Right lobe of liver (tissue), 6 donors: ENCODE results near the gene HTRA3. TPM values are rescaled to one million over a fixed set of nuclear protein-coding genes. Genes with fewer than 3 reads are reported as not detected.
A peak's percentile ranks its signal among the peaks of the same experiment; 100 is the strongest.

Experiments
- ATAC-seq, 4 donors: fragments of 200-7000 bp; cut with Tn5 transposase; one replicate each; pipeline ENCODE4 v1.9.1; 2020; ENCODE audit warnings: mild to moderate bottlenecking in 4 of 4, moderate library complexity in 4 of 4
- DNase-seq, 3 donors: peaks; one replicate each; pipeline ENCODE4 v3.0.0-alpha.2; 2020
- H3K27ac ChIP-seq, 3 donors: fragments of 200-600 bp; one replicate each; pipeline ENCODE4 v1.8.0; 2022
- H3K27me3 ChIP-seq, 2 donors: fragments of 200-600 bp; one replicate each; pipeline ENCODE4 v1.8.0; 2022
- H3K36me3 ChIP-seq, 4 donors: fragments of 200-600 bp; sonication (generic) in 1 of 4; one replicate each; pipeline versions ENCODE4 v1.5.1 to v1.8.0; 2017 to 2022; ENCODE audit warnings: control low read depth in 1 of 4
- H3K4me1 ChIP-seq, 4 donors: fragments of 200-600 bp; sonication (generic) in 1 of 4; one replicate each; pipeline versions ENCODE4 v1.5.1 to v1.8.0; 2017 to 2022; ENCODE audit warnings: control low read depth in 1 of 4
- H3K4me3 ChIP-seq, 3 donors: fragments of 200-600 bp; one replicate each; pipeline ENCODE4 v1.8.0; 2022
- H3K9me3 ChIP-seq, 4 donors: fragments of 200-600 bp; sonication (generic) in 1 of 4; one replicate each; pipeline versions ENCODE4 v1.5.1 to v1.8.0; 2017 to 2022; ENCODE audit warnings: control low read depth in 1 of 4
- CTCF ChIP-seq, 4 donors: fragments of 200-600 bp in 3 of 4; fragments of 450-650 bp in 1 of 4; IDR thresholded peaks; one replicate each; pipeline versions ENCODE4 v1.5.1 to v1.8.0; 2016 to 2022; ENCODE audit warnings: antibody characterized with exemption in 4 of 4, mild to moderate bottlenecking in 2 of 4
- POLR2A ChIP-seq: fragments of 450-650 bp; IDR thresholded peaks from one replicate; pipeline ENCODE4 v1.6.1; 2017; ENCODE audit warnings: antibody characterized with exemption, mild to moderate bottlenecking
- WGBS: methylation state at CpG from one replicate; pipeline ENCODE4 v1.1.6; 2018; ENCODE audit warnings: low coverage, low lambda C conversion rate; ENCODE audit not compliant: insufficient coverage; ENCODE audit errors: missing lambda C conversion rate; 5-methylcytosine and 5-hydroxymethylcytosine counted together
- intact Hi-C, 2 donors: fragments of 100-400 bp; cut with DNase I; formaldehyde crosslinking; loops; one replicate each; pipeline versions ENCODE4 v1.11.2 to v1.14.1; 2022
- long read RNA-seq: library from polyadenylated mRNA; unstranded; transcript quantifications from one replicate; pipeline ENCODE4 v2.0.0, GENCODE V29; 2019
- total RNA-seq, 6 experiments: library from RNA; depleted of rRNA in 2 of 6; stranded (reverse); fragments of >200 nt in 2 of 6; fragmentation: NEBNext Ultra II Directional in 3 of 6; extraction: Animal tissue kit (Norgen Biotek cat#: 25700) in 3 of 6; gene quantifications; one replicate each; pipeline versions ENCODE4 v1.1.0 to v1.2.4, GENCODE V29; 2016 to 2023
- donor health status: DM: no; HTN: yes; CAD: no.
- donor health status: DM: no; HTN: no; CAD: no.
- donor health status: DM: no; HTN: no; CAD: no.
- donor health status: DM: no; HTN: yes; CAD: no.
- donor health status: DM: no; HTN: yes; CAD: no.

HTRA3 gene
- 1 to 10 TPM in 3 of 6 experiments, under 1 TPM in 3; 0.32 to 1.6 (median 1.0) TPM for total RNA-seq
- long read RNA-seq: 0 reads

- 7% methylated on average over 20 of the region's 111 CpGs for WGBS
- DNase-seq (peak in 1 of 3 donors; percentile 47), ATAC-seq (peak; percentile 38 to 60 (median 54))
- Histone ChIP-seq H3K36me3 (no peaks in the 10 kb centered on the region), H3K4me3 (peak within 1 kb of the TSS in 1 of 3 donors; percentile 31), H3K4me1 (no peaks in the 10 kb centered on the region), H3K9me3 (no peaks in the 10 kb centered on the region), H3K27me3 (no peaks in the 10 kb centered on the region), H3K27ac (no peak within 1 kb of the TSS)
- intact Hi-C loops: no loop called here
- TF ChIP-seq POLR2A (peak; percentile 59), CTCF (IDR thresholded peaks at IDR 0.05) (no peak)
Measured at GRCh38 chr4:8269535-8270417, at the start of gene HTRA3. HTRA3 (plus strand) TSS chr4:8269754; CDS start chr4:8269969, 215 bp downstream.

GRCh38 chr4:8220661-8221450, 48.7 kb upstream of the HTRA3 start:
- DNase-seq: no peak
- WGBS: 88% methylated on average over 5 of the region's 7 CpGs
- Histone ChIP-seq H3K36me3 (peaks cover 0 to 26% (median 16%) of the 10 kb centered on the region in 4 donors), H3K9me3 (no peaks in the 10 kb centered on the region), H3K4me3 (no peak overlapping the region), H3K27me3 (no peaks in the 10 kb centered on the region), H3K4me1 (no peaks in the 10 kb centered on the region), H3K27ac (peak overlapping the region in 1 of 3 donors; percentile 7)
- intact Hi-C loops: no loop called here
- ATAC-seq: peak in 3 of 4 donors; percentile 11 to 27 (median 17)
- no peak for TF ChIP-seq CTCF (IDR thresholded peaks at IDR 0.05)
- no peak for TF ChIP-seq POLR2A

GRCh38 chr4:8221476-8221875, 48.1 kb upstream of the HTRA3 start:
- 62% methylated on average over 5 of the region's 5 CpGs for WGBS
- DNase-seq (no peak), ATAC-seq (peak in 3 of 4 donors; percentile 31 to 49 (median 43))
- Histone ChIP-seq H3K36me3 (peaks cover 0 to 26% (median 16%) of the 10 kb centered on the region in 4 donors), H3K27ac (peak overlapping the region in 1 of 3 donors; percentile 8), H3K27me3 (no peaks in the 10 kb centered on the region), H3K4me3 (no peak overlapping the region), H3K9me3 (no peaks in the 10 kb centered on the region), H3K4me1 (no peaks in the 10 kb centered on the region)
- TF ChIP-seq POLR2A (no peak), CTCF (IDR thresholded peaks at IDR 0.05) (no peak)
- intact Hi-C loops: no loop called here

GRCh38 chr4:8221985-8222384, 47.6 kb upstream of the HTRA3 start:
- Histone ChIP-seq H3K27me3 (no peaks in the 10 kb centered on the region), H3K4me3 (no peak overlapping the region), H3K27ac (peak overlapping the region in 2 of 3 donors; percentile 8 to 37), H3K36me3 (peaks cover 0 to 24% (median 16%) of the 10 kb centered on the region in 4 donors), H3K9me3 (no peaks in the 10 kb centered on the region), H3K4me1 (no peaks in the 10 kb centered on the region)
- intact Hi-C loops: no loop called here
- ATAC-seq: no peak
- TF ChIP-seq POLR2A (no peak), CTCF (IDR thresholded peaks at IDR 0.05) (no peak)
- no peak for DNase-seq
